Heart left ventricle (tissue), 16 donors: ENCODE data around the gene HYOU1. TPM values are rescaled to one million over a fixed set of nuclear protein-coding genes. Genes with fewer than 3 reads are reported as not detected.
"Not testable (repeated sequence)": the region's sequence is repeated elsewhere in the genome, so short reads cannot be mapped to it uniquely, and the experiment has no call there.

ENCODE experiments used
- ATAC-seq, 4 donors: fragments of 200-7000 bp; cut with Tn5 transposase; one replicate each; pipeline ENCODE4 v1.9.1; 2020 to 2022; ENCODE audit warnings: moderate library complexity in 4 of 4, mild to moderate bottlenecking in 3 of 4, moderate number of reproducible peaks in 1 of 4
- DNase-seq, 5 donors: peaks; one replicate each; pipeline ENCODE4 v3.0.0-alpha.2; 2020
- H3K27ac ChIP-seq, 12 donors: fragments of 200-600 bp; sonication (generic) in 4 of 12; one replicate each; pipeline versions ENCODE4 v1.5.0 to v1.8.0; 2016 to 2022; ENCODE audit warnings: mild to moderate bottlenecking in 2 of 12
- H3K27me3 ChIP-seq, 9 donors: fragments of 200-600 bp; sonication (generic) in 2 of 9; one replicate each; pipeline versions ENCODE4 v1.5.1 to v1.8.0; 2016 to 2022; ENCODE audit warnings: mild to moderate bottlenecking in 3 of 9
- H3K36me3 ChIP-seq, 9 donors: fragments of 200-600 bp; sonication (generic) in 2 of 9; one replicate each; pipeline versions ENCODE4 v1.5.0 to v1.8.0; 2018 to 2022; ENCODE audit warnings: mild to moderate bottlenecking in 2 of 9
- H3K4me1 ChIP-seq, 12 donors: fragments of 200-600 bp; sonication (generic) in 4 of 12; one replicate each; pipeline versions ENCODE4 v1.5.0 to v1.8.0; 2016 to 2022; ENCODE audit warnings: mild to moderate bottlenecking in 3 of 12
- H3K4me3 ChIP-seq, 12 donors: fragments of 200-600 bp; sonication (generic) in 4 of 12; one replicate each; pipeline versions ENCODE4 v1.5.0 to v1.8.0; 2017 to 2022; ENCODE audit warnings: mild to moderate bottlenecking in 9 of 12, moderate library complexity in 4 of 12
- H3K9me3 ChIP-seq, 12 donors: fragments of 200-600 bp; sonication (generic) in 4 of 12; one replicate each; pipeline versions ENCODE4 v1.5.0 to v1.8.0; 2016 to 2022; ENCODE audit warnings: mild to moderate bottlenecking in 1 of 12
- POLR2A ChIP-seq, 2 donors: fragments of 450-650 bp; IDR thresholded peaks; one replicate each; pipeline ENCODE4 v1.6.1; 2017; ENCODE audit warnings: antibody characterized with exemption in 2 of 2, mild to moderate bottlenecking in 2 of 2, moderate library complexity in 2 of 2
- WGBS, 4 donors: extraction: QIAGEN DNeasy Blood & Tissue Kit in 2 of 4; methylation state at CpG; one replicate each; pipeline versions ENCODE4 v1.1.5 to v1.1.7; 2013 to 2018; 5-methylcytosine and 5-hydroxymethylcytosine counted together
- intact Hi-C, 10 donors: fragments of 100-400 bp; cut with DNase I; formaldehyde crosslinking; loops; one replicate each; pipeline versions ENCODE4 v1.11.1 to v1.14.2; 2022
- polyA plus RNA-seq, 2 donors: library from polyadenylated mRNA; stranded (reverse); fragments of 200-250 nt; gene quantifications; one replicate each; pipeline ENCODE4 v1.2.3, GENCODE V29; 2013
- total RNA-seq, 9 donors: library from RNA; depleted of rRNA in 2 of 9; stranded (reverse); fragments of >200 nt in 2 of 9; fragmentation: NEBNext Ultra II Directional in 3 of 9; extraction: Animal tissue kit (Norgen Biotek cat#: 25700) in 3 of 9; gene quantifications; one replicate each; pipeline versions ENCODE4 v1.1.0 to v1.2.4, GENCODE V29; 2016 to 2023
- TF ChIP-seq, protein P1 (sequence below), 12 donors: fragments of 200-600 bp; sonication (generic) in 4 of 12; IDR thresholded peaks; one replicate each; pipeline versions ENCODE4 v1.5.0 to v1.8.0; 2018 to 2022; ENCODE audit warnings: antibody characterized with exemption in 12 of 12, mild to moderate bottlenecking in 5 of 12
- donor health status: ischemic (EF 13 %, LVEDD 7.1; RV severe dilation, severe dysfunction).
- donor health status: healthy with polysubstance abuse.
- donor health status: DM: no; HTN: yes; CAD: no.
- donor health status: DM: no; HTN: no; CAD: no.
- donor health status: ischemic (EF 25% LVEDD 6.9; RV normal size, moderate dysfunction).
- donor health status: ischemic (EF 25% LVEDD 5.7; RV mildly dilated, moderate dysfunction).
- donor health status: healthy.
- donor health status: DM: yes; HTN: yes; CAD: no.
- donor health status: ischemic (EF 35%, LVEDD 5.7; RV mildly dilated, moderate dysfunction).
- donor health status: nonischemic (EF 11% LVEDD 7.7; RV severe dilation, severe dysfunction).
- donor health status: DM: yes; HTN: yes; CAD: no.
- donor health status: PGD.
- donor health status: ischemic (EF 29% LVEDD 5.4; RV normal size, mild dysfunction).
- donor health status: nonischemic (EF 23%, LVEDD 6.1; RV moderate dilation, normal function).

The HYOU1 gene
- total and polyA plus RNA-seq, 11 donors: 34.7 to 260 (median 68.6) TPM

DNA sequence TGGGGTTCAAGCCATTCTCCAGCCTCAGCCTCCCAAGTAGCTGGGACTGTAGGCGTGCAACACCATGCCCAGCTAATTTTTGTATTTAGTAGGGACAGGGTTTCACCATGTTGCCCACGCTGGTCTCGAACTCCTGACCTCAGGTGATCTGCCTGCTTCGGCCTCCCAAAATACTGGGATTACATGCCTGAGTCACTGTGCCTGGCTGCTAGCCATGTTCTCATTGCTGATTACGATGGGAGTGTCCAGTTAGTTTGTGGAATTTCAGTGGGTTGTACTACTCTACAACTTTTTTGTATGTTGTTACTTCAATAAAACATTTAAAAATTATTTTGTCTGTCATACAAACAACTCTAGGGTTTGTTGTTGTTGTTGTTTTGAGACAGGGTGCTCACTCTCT, 5.8 kb upstream of the HYOU1 start:
- H3K27me3 ChIP-seq: no peaks in the 10 kb centered on the region
- no peak overlapping the region for H3K4me3 ChIP-seq
- H3K9me3 ChIP-seq: no peaks in the 10 kb centered on the region
- no peak overlapping the region for H3K27ac ChIP-seq
- intact Hi-C loops: no loop called here
- WGBS, 4 donors: 58 to 73% (median 64%) methylated on average over 5 of the region's 5 CpGs
- DNase-seq: peak in 1 of 5 donors; percentile 12
- peaks cover 1 to 33% (median 19%) of the 10 kb centered on the region in 12 donors for H3K4me1 ChIP-seq
- no peak for ATAC-seq
- TF ChIP-seq, protein P1, sequence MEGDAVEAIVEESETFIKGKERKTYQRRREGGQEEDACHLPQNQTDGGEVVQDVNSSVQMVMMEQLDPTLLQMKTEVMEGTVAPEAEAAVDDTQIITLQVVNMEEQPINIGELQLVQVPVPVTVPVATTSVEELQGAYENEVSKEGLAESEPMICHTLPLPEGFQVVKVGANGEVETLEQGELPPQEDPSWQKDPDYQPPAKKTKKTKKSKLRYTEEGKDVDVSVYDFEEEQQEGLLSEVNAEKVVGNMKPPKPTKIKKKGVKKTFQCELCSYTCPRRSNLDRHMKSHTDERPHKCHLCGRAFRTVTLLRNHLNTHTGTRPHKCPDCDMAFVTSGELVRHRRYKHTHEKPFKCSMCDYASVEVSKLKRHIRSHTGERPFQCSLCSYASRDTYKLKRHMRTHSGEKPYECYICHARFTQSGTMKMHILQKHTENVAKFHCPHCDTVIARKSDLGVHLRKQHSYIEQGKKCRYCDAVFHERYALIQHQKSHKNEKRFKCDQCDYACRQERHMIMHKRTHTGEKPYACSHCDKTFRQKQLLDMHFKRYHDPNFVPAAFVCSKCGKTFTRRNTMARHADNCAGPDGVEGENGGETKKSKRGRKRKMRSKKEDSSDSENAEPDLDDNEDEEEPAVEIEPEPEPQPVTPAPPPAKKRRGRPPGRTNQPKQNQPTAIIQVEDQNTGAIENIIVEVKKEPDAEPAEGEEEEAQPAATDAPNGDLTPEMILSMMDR (IDR thresholded peaks at IDR 0.05): no peak
- TF ChIP-seq POLR2A (IDR thresholded peaks at IDR 0.05): no peak
- H3K36me3 ChIP-seq: peaks cover 0 to 13% (median 4%) of the 10 kb centered on the region in 9 donors

- H3K36me3 ChIP-seq: peaks cover 0 to 13% (median 4%) of the 10 kb centered on the region in 9 donors
- no peak overlapping the region for H3K4me3 ChIP-seq
- TF ChIP-seq POLR2A (IDR thresholded peaks at IDR 0.05): no peak
- WGBS, 4 donors: 89 to 98% (median 97%) methylated on average over 3 of the region's 3 CpGs
- H3K9me3 ChIP-seq: no peaks in the 10 kb centered on the region
- peaks cover 2 to 29% (median 14%) of the 10 kb centered on the region in 12 donors for H3K4me1 ChIP-seq
- ATAC-seq (no peak), DNase-seq (no peak)
- H3K27me3 ChIP-seq: no peaks in the 10 kb centered on the region
- H3K27ac ChIP-seq: no peak overlapping the region
- intact Hi-C loops: no loop called here
These were observed 4.3 kb upstream of the HYOU1 start for GRCh38 chr11:119061256-119061655.

- peaks cover 2 to 31% (median 22%) of the 10 kb centered on the region in 12 donors for H3K4me1 ChIP-seq
- not testable (repeated sequence) for DNase-seq, H3K9me3 ChIP-seq, H3K4me3 ChIP-seq, ATAC-seq, H3K27me3 ChIP-seq, H3K27ac ChIP-seq
- 81 to 93% (median 88%) methylated on average over 4 to 31 of the region's 35 CpGs for WGBS, 4 donors
- peaks cover 0 to 21% (median 13%) of the 10 kb centered on the region in 9 donors for H3K36me3 ChIP-seq
- intact Hi-C loops: loop anchor here in 1 of 10 donors (5.0 kb wide), 1 partner anchor 38 kb away; a partner anchor contains a TSS
These were observed 2.1 kb upstream of the HYOU1 start for GRCh38 chr11:119059128-119059527.

DNA sequence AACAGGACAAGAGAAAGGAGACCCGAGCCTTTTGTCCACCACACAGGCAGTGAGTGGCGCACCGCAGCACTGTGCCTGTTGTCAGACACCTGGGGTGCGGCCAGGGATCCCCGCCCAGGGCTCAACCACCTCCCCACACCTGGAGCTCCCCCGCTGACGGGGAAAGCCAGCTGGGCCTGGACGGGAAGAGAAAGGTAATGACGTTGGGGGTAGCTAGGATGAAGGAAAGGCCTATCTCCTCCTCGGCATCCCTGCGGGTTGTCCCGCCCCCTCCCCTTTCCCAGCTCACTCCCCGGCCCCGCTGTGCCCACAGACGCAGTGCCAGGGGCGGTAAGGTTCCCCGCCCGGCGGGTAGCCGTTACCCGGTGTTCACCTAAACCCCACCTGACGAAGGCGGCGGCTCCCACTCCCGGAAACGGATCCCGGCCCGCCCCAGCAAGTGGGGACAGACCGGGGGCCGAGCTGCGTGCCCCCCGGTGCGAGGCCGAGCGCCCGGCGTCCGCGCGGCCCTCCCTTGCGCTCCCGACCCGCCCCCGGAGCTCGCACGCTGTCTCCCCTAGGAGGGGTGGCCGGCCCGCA, 495 bp downstream of the HYOU1 start:
- no peak for TF ChIP-seq POLR2A (IDR thresholded peaks at IDR 0.05)
- TF ChIP-seq, protein P1 (IDR thresholded peaks at IDR 0.05): no peak
- peaks cover 2 to 26% (median 18%) of the 10 kb centered on the region in 12 donors for H3K4me1 ChIP-seq
- 1% methylated on average over 22 to 48 of the region's 48 CpGs for WGBS, 4 donors
- peak overlapping the region; percentile 76 to 93 (median 86) for H3K27ac ChIP-seq
- H3K4me3 ChIP-seq: peak overlapping the region; percentile 70 to 99 (median 90)
- DNase-seq (peak in 4 of 5 donors; percentile 23 to 67 (median 44)), ATAC-seq (peak in 3 of 4 donors; percentile 0 to 7 (median 5))
- H3K36me3 ChIP-seq: peaks cover 0 to 46% (median 39%) of the 10 kb centered on the region in 9 donors
- intact Hi-C loops: loop anchor here in 2 of 10 donors (2.0 to 5.0 kb wide), 3 partner anchors 26 to 41 kb away; partner anchors contain the start of genes HMBS (in 1 of the 2) and SLC37A4 (in 1 of the 2)
- H3K27me3 ChIP-seq: no peaks in the 10 kb centered on the region
- no peaks in the 10 kb centered on the region for H3K9me3 ChIP-seq

DNA sequence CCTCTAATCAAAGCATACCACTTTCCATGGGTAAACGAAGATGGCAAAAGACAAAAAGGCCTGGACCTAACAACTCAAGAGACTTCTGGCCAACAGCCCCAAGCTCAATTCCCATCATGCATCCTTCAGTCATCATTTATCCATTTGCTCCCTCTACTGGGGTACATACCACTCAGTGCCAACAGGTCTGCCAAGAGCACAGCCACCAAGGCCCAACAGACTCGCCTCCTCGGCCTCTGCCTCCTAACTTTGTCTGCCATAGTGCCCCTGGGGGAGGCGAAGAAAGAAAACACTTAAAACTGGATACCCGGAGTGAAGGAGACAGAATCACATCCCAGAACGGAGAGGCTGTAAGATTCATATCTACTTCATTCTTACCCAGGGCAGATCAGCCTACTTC, 1.1 kb downstream of the HYOU1 start:
- 39 to 53% (median 44%) methylated on average over 6 of the region's 6 CpGs for WGBS, 4 donors
- no peaks in the 10 kb centered on the region for H3K9me3 ChIP-seq
- no peak for DNase-seq
- H3K4me1 ChIP-seq: peaks cover 2 to 26% (median 18%) of the 10 kb centered on the region in 12 donors
- intact Hi-C loops: loop anchor here in 2 of 10 donors (2.0 to 5.0 kb wide), 3 partner anchors 25 to 41 kb away; partner anchors contain the start of genes HMBS (in 1 of the 2) and SLC37A4 (in 1 of the 2)
- H3K27me3 ChIP-seq: no peaks in the 10 kb centered on the region
- peaks cover 0 to 48% (median 44%) of the 10 kb centered on the region in 9 donors for H3K36me3 ChIP-seq
- peak overlapping the region in 3 of 12 donors; percentile 88 to 93 (median 89) for H3K27ac ChIP-seq
- H3K4me3 ChIP-seq: peak overlapping the region; percentile 70 to 99 (median 90)
- TF ChIP-seq, protein P1 (IDR thresholded peaks at IDR 0.05): no peak
- TF ChIP-seq POLR2A (IDR thresholded peaks at IDR 0.05): no peak
- ATAC-seq: no peak
